Natural killer cell (primary cell): ENCODE results near the gene SNURF. TPM values are rescaled to one million over a fixed set of nuclear protein-coding genes. Genes with fewer than 3 reads are reported as not detected.
A peak's percentile ranks its signal among the peaks of the same experiment; 100 is the strongest.
"Not testable (repeated sequence)": the region's sequence is repeated elsewhere in the genome, so short reads cannot be mapped to it uniquely, and the experiment has no call there.

Experiments
- ATAC-seq, 3 donors: fragments of 150-1000 bp in 2 of 3; fragments of 200-7000 bp in 1 of 3; cut with Tn5 transposase; 1 replicate in 1 of 3; 2 replicates in 2 of 3; pipeline ENCODE4 v1.10.0; 2021; ENCODE audit warnings: mild to moderate bottlenecking in 2 of 3, moderate library complexity in 2 of 3
- DNase-seq, 2 donors: peaks; one replicate each; pipeline versions ENCODE4 v3.0.0 to v3.0.0-alpha.2; 2013 to 2021; ENCODE audit warnings: mixed read lengths in 1 of 2
- H3K27ac ChIP-seq: one replicate; pipeline ENCODE4 v1.5.1; 2013; ENCODE audit warnings: mild to moderate bottlenecking, low read length
- H3K27me3 ChIP-seq: one replicate; pipeline ENCODE4 v1.6.1; 2013; ENCODE audit warnings: low read length; ENCODE audit not compliant: control insufficient read depth, insufficient read depth
- H3K36me3 ChIP-seq: one replicate; pipeline ENCODE4 v1.6.1; 2013; ENCODE audit warnings: low read length; ENCODE audit not compliant: control insufficient read depth, insufficient read depth
- H3K4me1 ChIP-seq: one replicate; pipeline ENCODE4 v1.6.1; 2013; ENCODE audit warnings: low read length; ENCODE audit not compliant: control insufficient read depth, insufficient read depth
- H3K4me3 ChIP-seq: one replicate; pipeline ENCODE4 v1.5.1; 2013; ENCODE audit warnings: low read length
- H3K9me3 ChIP-seq: one replicate; pipeline ENCODE4 v1.6.1; 2013; ENCODE audit warnings: low read length; ENCODE audit not compliant: control insufficient read depth, insufficient read depth
- H3K27ac Mint-ChIP-seq, 2 donors: one replicate each; pipeline ENCODE4 v1.8.0; 2022; ENCODE audit warnings: mild to moderate bottlenecking in 2 of 2, mixed read lengths in 2 of 2, moderate library complexity in 1 of 2
- H3K27me3 Mint-ChIP-seq, 2 donors: one replicate each; pipeline ENCODE4 v1.8.0; 2022; ENCODE audit warnings: low read depth in 2 of 2, mixed read lengths in 2 of 2
- H3K36me3 Mint-ChIP-seq: one replicate; pipeline ENCODE4 v1.8.0; 2022; ENCODE audit warnings: mixed read lengths
- H3K4me1 Mint-ChIP-seq, 2 donors: one replicate each; pipeline ENCODE4 v1.8.0; 2022; ENCODE audit warnings: mixed read lengths in 2 of 2
- H3K4me3 Mint-ChIP-seq: one replicate; pipeline ENCODE4 v1.8.0; 2022; ENCODE audit warnings: mild to moderate bottlenecking, moderate library complexity, mixed read lengths
- H3K9me3 Mint-ChIP-seq, 2 donors: one replicate each; pipeline ENCODE4 v1.8.0; 2022; ENCODE audit warnings: mixed read lengths in 2 of 2
- CTCF ChIP-seq: fragments of 200-600 bp; IDR thresholded peaks from one replicate; pipeline ENCODE4 v1.8.0; 2022; ENCODE audit warnings: antibody characterized with exemption
- WGBS: methylation state at CpG from one replicate; pipeline ENCODE4 v1.1.7; 2013; ENCODE audit warnings: missing lambda C conversion rate; ENCODE audit not compliant: insufficient coverage; 5-methylcytosine and 5-hydroxymethylcytosine counted together
- intact Hi-C: fragments of 100-400 bp; cut with micrococcal nuclease; formaldehyde crosslinking; loops from one replicate; pipeline ENCODE4 v1.14.2; 2022
- total RNA-seq, 4 donors: library from RNA; stranded (reverse); fragments of 120-200 nt in 1 of 4; gene quantifications; one replicate each; pipeline versions ENCODE4 v1.2.3 to v1.2.4, GENCODE V29; 2013 to 2022

Gene SNURF
- total RNA-seq, 3 donors from 2014 or later (not counting 1 experiment from before 2014, with no cell fraction given) = 15.9 to 20.7 (median 19.6) TPM

DNA sequence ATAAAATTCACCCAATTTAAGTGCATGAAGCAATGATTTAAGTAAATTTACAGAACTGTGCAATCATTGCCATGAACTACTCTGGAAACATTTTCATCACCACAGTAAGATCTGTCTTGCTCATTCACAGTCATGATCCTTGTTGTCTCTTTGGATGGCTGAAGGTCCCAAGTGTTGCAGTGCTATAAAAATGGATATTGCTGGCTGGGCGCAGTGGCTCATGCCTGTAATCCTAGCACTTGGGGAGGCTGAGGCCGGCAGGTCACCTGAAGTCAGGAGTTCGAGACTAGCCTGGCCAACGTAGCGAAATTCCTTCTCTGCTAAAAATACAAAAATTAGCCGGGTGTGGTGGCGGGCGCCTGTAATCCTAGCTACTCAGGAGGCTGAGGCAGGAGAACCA lies 17.0 kb downstream of the SNURF start:
- H3K4me3 Mint-ChIP-seq = no peak overlapping the region
- ATAC-seq = no peak
- peaks cover 23% of the 10 kb centered on the region for H3K36me3 Mint-ChIP-seq
- peaks cover 0 to 3% of the 10 kb centered on the region in 2 donors for H3K4me1 Mint-ChIP-seq
- peaks cover 6 to 9% of the 10 kb centered on the region in 2 donors for H3K9me3 Mint-ChIP-seq
- TF ChIP-seq CTCF = no peak
- H3K27me3 Mint-ChIP-seq = no peaks in the 10 kb centered on the region
- WGBS = 95% methylated on average over 7 of the region's 8 CpGs
- no peak overlapping the region for H3K27ac Mint-ChIP-seq
- H3K27ac ChIP-seq = no peak overlapping the region
- intact Hi-C loops = no loop called here
- H3K4me3 ChIP-seq = no peak overlapping the region
- no peaks in the 10 kb centered on the region for H3K27me3 ChIP-seq
- H3K9me3 ChIP-seq = no peaks in the 10 kb centered on the region
- H3K36me3 ChIP-seq = peaks cover 10% of the 10 kb centered on the region
- no peaks in the 10 kb centered on the region for H3K4me1 ChIP-seq
- DNase-seq = no peak

GRCh38 chr15:24972707-24973106 lies 17.9 kb downstream of the SNURF start:
- H3K36me3 ChIP-seq = peaks cover 12% of the 10 kb centered on the region
- H3K4me1 ChIP-seq, H3K4me3 ChIP-seq, H3K27me3 ChIP-seq, H3K27ac ChIP-seq, H3K27me3 Mint-ChIP-seq, H3K9me3 Mint-ChIP-seq, H3K9me3 ChIP-seq, H3K27ac Mint-ChIP-seq, DNase-seq, ATAC-seq, H3K4me3 Mint-ChIP-seq, H3K4me1 Mint-ChIP-seq, intact Hi-C loops: not testable (repeated sequence)
- H3K36me3 Mint-ChIP-seq = peaks cover 26% of the 10 kb centered on the region
- WGBS = 94% methylated on average over 5 of the region's 5 CpGs

- 91% methylated on average over 3 of the region's 3 CpGs for WGBS
- H3K9me3 ChIP-seq = peaks cover 3% of the 10 kb centered on the region
- H3K27ac ChIP-seq = no peak overlapping the region
- no peak overlapping the region for H3K4me3 Mint-ChIP-seq
- peak overlapping the region in 1 of 2 donors; percentile 12 for H3K27ac Mint-ChIP-seq
- H3K4me1 Mint-ChIP-seq = no peaks in the 10 kb centered on the region
- H3K4me3 ChIP-seq = no peak overlapping the region
- no peaks in the 10 kb centered on the region for H3K4me1 ChIP-seq
- H3K36me3 ChIP-seq = peaks cover 35% of the 10 kb centered on the region
- no peak for ATAC-seq
- intact Hi-C loops = no loop called here
- no peaks in the 10 kb centered on the region for H3K27me3 ChIP-seq
- H3K27me3 Mint-ChIP-seq = no peaks in the 10 kb centered on the region
- no peak for DNase-seq
- no peak for TF ChIP-seq CTCF
- peaks cover 32% of the 10 kb centered on the region for H3K36me3 Mint-ChIP-seq
- peaks cover 4 to 9% of the 10 kb centered on the region in 2 donors for H3K9me3 Mint-ChIP-seq
Observed at GRCh38 chr15:24976932-24977331, 22.1 kb downstream of the SNURF start.

GRCh38 chr15:24977686-24978085 lies 22.9 kb downstream of the SNURF start:
- no peak for ATAC-seq
- no peak for TF ChIP-seq CTCF
- Histone ChIP-seq H3K27me3 (no peaks in the 10 kb centered on the region), H3K4me3 (no peak overlapping the region), H3K36me3 (peaks cover 38% of the 10 kb centered on the region), H3K4me1 (no peaks in the 10 kb centered on the region), H3K27ac (no peak overlapping the region), H3K9me3 (peaks cover 3% of the 10 kb centered on the region)
- intact Hi-C loops = no loop called here
- no peak for DNase-seq
- no peak overlapping the region for H3K4me3 Mint-ChIP-seq
- no peaks in the 10 kb centered on the region for H3K27me3 Mint-ChIP-seq
- H3K9me3 Mint-ChIP-seq = peaks cover 4 to 9% of the 10 kb centered on the region in 2 donors
- 96% methylated on average over 9 of the region's 9 CpGs for WGBS
- H3K36me3 Mint-ChIP-seq = peaks cover 36% of the 10 kb centered on the region
- no peaks in the 10 kb centered on the region for H3K4me1 Mint-ChIP-seq
- H3K27ac Mint-ChIP-seq = no peak overlapping the region
